Trophoblast cell (in vitro differentiated cells and primary cell): Measurements from ENCODE around the gene FYB1.

ENCODE experiments used
- DNase-seq, 2 donors: peaks; one replicate each; pipeline ENCODE4 v3.0.0-alpha.2; 2016
- H2AFZ ChIP-seq: 2 replicates; pipeline ENCODE4 v1.6.1; 2013; ENCODE audit warnings: low read length, moderate library complexity, mild to moderate bottlenecking; ENCODE audit not compliant: insufficient read depth, poor library complexity
- H2AK5ac ChIP-seq: 2 replicates; pipeline ENCODE4 v1.6.1; 2013; ENCODE audit warnings: mild to moderate bottlenecking, low read length
- H2BK120ac ChIP-seq: 2 replicates; pipeline ENCODE4 v1.6.1; 2013; ENCODE audit warnings: low read length, mild to moderate bottlenecking, moderate library complexity; ENCODE audit not compliant: insufficient read depth, poor library complexity
- H2BK12ac ChIP-seq: 2 replicates; pipeline ENCODE4 v1.6.1; 2013; ENCODE audit warnings: mild to moderate bottlenecking, low read length, moderate library complexity
- H2BK5ac ChIP-seq: 2 replicates; pipeline ENCODE4 v1.6.1; 2013; ENCODE audit warnings: low read length, low read depth, moderate library complexity, mild to moderate bottlenecking; ENCODE audit not compliant: poor library complexity
- H3K14ac ChIP-seq: 2 replicates; pipeline ENCODE4 v1.6.1; 2013; ENCODE audit warnings: mild to moderate bottlenecking, low read length
- H3K18ac ChIP-seq: 2 replicates; pipeline ENCODE4 v1.6.1; 2013; ENCODE audit warnings: mild to moderate bottlenecking, low read length
- H3K23ac ChIP-seq: 2 replicates; pipeline ENCODE4 v1.6.1; 2013; ENCODE audit warnings: low read length
- H3K27ac ChIP-seq: 2 replicates; pipeline ENCODE4 v1.5.1; 2013; ENCODE audit warnings: low read depth, mild to moderate bottlenecking, inconsistent platforms, low read length, moderate library complexity
- H3K27me3 ChIP-seq: 2 replicates; pipeline ENCODE4 v1.6.1; 2013; ENCODE audit warnings: inconsistent platforms, mild to moderate bottlenecking, low read length, moderate library complexity; ENCODE audit not compliant: insufficient read depth
- H3K36me3 ChIP-seq, 2 experiments: 1 replicate in 1 of 2; 2 replicates in 1 of 2; pipeline ENCODE4 v1.6.1; 2013; ENCODE audit warnings: low read length in 2 of 2, mild to moderate bottlenecking in 2 of 2, moderate library complexity in 1 of 2; ENCODE audit not compliant: insufficient read depth in 2 of 2, control insufficient read depth in 1 of 2
- H3K4ac ChIP-seq: 2 replicates; pipeline ENCODE4 v1.6.1; 2013; ENCODE audit warnings: low read depth, mild to moderate bottlenecking, low read length, moderate library complexity
- H3K4me1 ChIP-seq, 2 experiments: 1 replicate in 1 of 2; 2 replicates in 1 of 2; pipeline ENCODE4 v1.6.1; 2013; ENCODE audit warnings: low read length in 2 of 2, mild to moderate bottlenecking in 2 of 2, moderate library complexity in 1 of 2; ENCODE audit not compliant: insufficient read depth in 2 of 2, control insufficient read depth in 1 of 2
- H3K4me2 ChIP-seq: 2 replicates; pipeline ENCODE4 v1.6.1; 2013; ENCODE audit warnings: inconsistent platforms, mild to moderate bottlenecking, low read length, moderate library complexity
- H3K4me3 ChIP-seq: 2 replicates; pipeline ENCODE4 v1.5.1; 2013; ENCODE audit warnings: mild to moderate bottlenecking, low read depth, low read length, inconsistent platforms
- H3K79me1 ChIP-seq: one replicate; pipeline ENCODE4 v1.6.1; 2013; ENCODE audit warnings: low read length
- H3K79me2 ChIP-seq: 2 replicates; pipeline ENCODE4 v1.6.1; 2013; ENCODE audit warnings: low read length, mild to moderate bottlenecking; ENCODE audit not compliant: control insufficient read depth, insufficient read depth, poor library complexity
- H3K9ac ChIP-seq: 2 replicates; pipeline ENCODE4 v1.6.1; 2013; ENCODE audit warnings: mild to moderate bottlenecking, low read length
- H3K9me3 ChIP-seq: 2 replicates; pipeline ENCODE4 v1.6.1; 2013; ENCODE audit warnings: low read depth, mild to moderate bottlenecking, control low read depth, inconsistent platforms, low read length; ENCODE audit not compliant: insufficient read depth
- H4K12ac ChIP-seq: 2 replicates; pipeline ENCODE4 v1.6.1; 2013; ENCODE audit warnings: low read depth, mild to moderate bottlenecking, low read length, moderate library complexity
- H4K8ac ChIP-seq: 2 replicates; pipeline ENCODE4 v1.6.1; 2013; ENCODE audit warnings: low read depth, mild to moderate bottlenecking, low read length, moderate library complexity
- H4K91ac ChIP-seq: one replicate; pipeline ENCODE4 v1.6.1; 2013; ENCODE audit warnings: low read depth, mild to moderate bottlenecking, low read length, moderate library complexity
- WGBS: extraction: QIAGEN DNeasy Blood & Tissue Kit; methylation state at CpG from one replicate; pipeline ENCODE4 v1.1.7; 2013; ENCODE audit warnings: missing lambda C conversion rate; ENCODE audit not compliant: insufficient read length, insufficient coverage; ENCODE audit errors: extremely low coverage; 5-methylcytosine and 5-hydroxymethylcytosine counted together

Gene FYB1

GRCh38 chr5:39171647-39172046 is 47.7 kb downstream of the FYB1 start:
- Histone ChIP-seq H3K18ac (no peak overlapping the region), H3K14ac (no peak overlapping the region), H3K4me1 (no peaks in the 10 kb centered on the region), H2AK5ac (no peak overlapping the region), H3K79me1 (no peaks in the 10 kb centered on the region), H3K79me2 (no peaks in the 10 kb centered on the region), H3K9me3 (no peaks in the 10 kb centered on the region), H3K27me3 (no peaks in the 10 kb centered on the region), H3K4me3 (no peak overlapping the region), H4K12ac (no peak overlapping the region), H3K27ac (no peak overlapping the region), H3K9ac (no peak overlapping the region), H2BK5ac (no peak overlapping the region), H3K4me2 (no peak overlapping the region), H4K91ac (no peak overlapping the region), H2BK120ac (no peak overlapping the region), H2BK12ac (no peak overlapping the region), H3K4ac (no peak overlapping the region), H3K36me3 (no peaks in the 10 kb centered on the region), H4K8ac (no peak overlapping the region), H2AFZ (no peak overlapping the region), H3K23ac (no peak overlapping the region)
- DNase-seq, result no peak
- WGBS, result no CpG with 5 or more reads among the region's 4 CpGs

- Histone ChIP-seq H4K91ac (no peak overlapping the region), H3K4me1 (no peaks in the 10 kb centered on the region), H2BK120ac (no peak overlapping the region), H3K9me3 (no peaks in the 10 kb centered on the region), H3K79me2 (no peaks in the 10 kb centered on the region), H3K18ac (no peak overlapping the region), H2BK5ac (no peak overlapping the region), H4K12ac (no peak overlapping the region), H3K4me2 (no peak overlapping the region), H3K79me1 (no peaks in the 10 kb centered on the region), H3K4me3 (no peak overlapping the region), H3K27ac (no peak overlapping the region), H3K14ac (no peak overlapping the region), H3K36me3 (no peaks in the 10 kb centered on the region), H3K9ac (no peak overlapping the region), H3K4ac (no peak overlapping the region), H3K27me3 (no peaks in the 10 kb centered on the region), H2BK12ac (no peak overlapping the region), H2AK5ac (no peak overlapping the region), H2AFZ (no peak overlapping the region), H4K8ac (no peak overlapping the region), H3K23ac (no peak overlapping the region)
- no CpG with 5 or more reads among the region's 4 CpGs for WGBS
- DNase-seq, result peak; percentile 67 to 88
Observed at GRCh38 chr5:39169081-39169480, 50.3 kb downstream of the FYB1 start.

GRCh38 chr5:39167972-39168342 is 51.4 kb downstream of the FYB1 start:
- Histone ChIP-seq H3K18ac (no peak overlapping the region), H3K9me3 (no peaks in the 10 kb centered on the region), H3K4me3 (no peak overlapping the region)

GRCh38 chr5:39167141-39167971 is 52.0 kb downstream of the FYB1 start:
- no peak overlapping the region for H2BK5ac ChIP-seq
- H3K18ac ChIP-seq, result no peak overlapping the region
- H3K9me3 ChIP-seq, result no peaks in the 10 kb centered on the region
- H4K12ac ChIP-seq, result no peak overlapping the region
- no peak overlapping the region for H2AK5ac ChIP-seq
- no peaks in the 10 kb centered on the region for H3K36me3 ChIP-seq
- H3K23ac ChIP-seq, result no peak overlapping the region
- H3K4me3 ChIP-seq, result no peak overlapping the region
- H2BK12ac ChIP-seq, result no peak overlapping the region
- no peak overlapping the region for H3K14ac ChIP-seq
- no peak overlapping the region for H3K4me2 ChIP-seq
- peak in 1 of 2 donors; percentile 45 for DNase-seq
- no peaks in the 10 kb centered on the region for H3K79me2 ChIP-seq
- no peaks in the 10 kb centered on the region for H3K4me1 ChIP-seq
- H2AFZ ChIP-seq, result no peak overlapping the region
- no peak overlapping the region for H4K8ac ChIP-seq
- no CpG with 5 or more reads among the region's 5 CpGs for WGBS
- no peak overlapping the region for H4K91ac ChIP-seq
- no peaks in the 10 kb centered on the region for H3K79me1 ChIP-seq
- H3K27me3 ChIP-seq, result no peaks in the 10 kb centered on the region
- H3K27ac ChIP-seq, result no peak overlapping the region
- H3K4ac ChIP-seq, result no peak overlapping the region
- H3K9ac ChIP-seq, result no peak overlapping the region
- H2BK120ac ChIP-seq, result no peak overlapping the region

More at GRCh38 chr5:39167972-39168342, 51.4 kb downstream of the FYB1 start:
- Histone ChIP-seq H3K79me2 (no peaks in the 10 kb centered on the region), H3K4me2 (no peak overlapping the region), H3K27me3 (no peaks in the 10 kb centered on the region), H2AFZ (no peak overlapping the region), H3K14ac (no peak overlapping the region), H3K9ac (no peak overlapping the region), H2BK5ac (no peak overlapping the region), H4K91ac (no peak overlapping the region), H2BK120ac (no peak overlapping the region), H2BK12ac (no peak overlapping the region), H4K8ac (no peak overlapping the region), H3K4me1 (no peaks in the 10 kb centered on the region), H2AK5ac (no peak overlapping the region), H3K36me3 (no peaks in the 10 kb centered on the region), H3K4ac (no peak overlapping the region), H3K79me1 (no peaks in the 10 kb centered on the region), H4K12ac (no peak overlapping the region), H3K27ac (no peak overlapping the region), H3K23ac (no peak overlapping the region)
- DNase-seq, result no peak
- no CpG with 5 or more reads among the region's 2 CpGs for WGBS
